Measurements from ENCODE around the gene PSMA2.
A peak's percentile ranks its signal among the peaks of the same experiment; 100 is the strongest.

PSMA2 gene

GRCh38 chr7:42959549-42959948 is 27.6 kb upstream of the PSMA2 start:
- DNase-seq (ENCODE audit: low spot score in 2 of 2) (no peak), ATAC-seq (replicated peaks; ENCODE audit: extremely low read depth, poor library complexity, severe bottlenecking) (no peak)
- Mint-ChIP-seq H3K27ac (ENCODE audit: low read depth) (no peak overlapping the region), H3K9me3 (no peaks in the 10 kb centered on the region), H3K36me3 (ENCODE audit: insufficient read depth) (no peaks in the 10 kb centered on the region), H3K4me1 (no peaks in the 10 kb centered on the region), H3K4me3 (no peak overlapping the region), H3K27me3 (peaks cover 42% of the 10 kb centered on the region)

- H3K36me3 Mint-ChIP-seq (ENCODE audit: insufficient read depth) = peaks cover 2% of the 10 kb centered on the region
- no peak for DNase-seq (ENCODE audit: low spot score in 2 of 2)
- H3K27ac Mint-ChIP-seq (ENCODE audit: low read depth) = no peak overlapping the region
- H3K4me3 Mint-ChIP-seq = no peak overlapping the region
- no peak for ATAC-seq (replicated peaks; ENCODE audit: extremely low read depth, poor library complexity, severe bottlenecking)
- no peaks in the 10 kb centered on the region for H3K9me3 Mint-ChIP-seq
- H3K27me3 Mint-ChIP-seq = peaks cover 27% of the 10 kb centered on the region
- no peaks in the 10 kb centered on the region for H3K4me1 Mint-ChIP-seq
Observed at GRCh38 chr7:42956062-42956461, 24.1 kb upstream of the PSMA2 start.

- Mint-ChIP-seq H3K4me1 (no peaks in the 10 kb centered on the region), H3K9me3 (no peaks in the 10 kb centered on the region)
- no peak for ATAC-seq (replicated peaks; ENCODE audit: extremely low read depth, poor library complexity, severe bottlenecking)
Observed at GRCh38 chr7:42953994-42954393, 22.0 kb upstream of the PSMA2 start.

GRCh38 chr7:42952328-42952727 is 20.4 kb upstream of the PSMA2 start:
- Mint-ChIP-seq H3K36me3 (ENCODE audit: insufficient read depth) (peaks cover 2% of the 10 kb centered on the region), H3K27ac (ENCODE audit: low read depth) (no peak overlapping the region), H3K27me3 (peaks cover 21% of the 10 kb centered on the region), H3K9me3 (no peaks in the 10 kb centered on the region), H3K4me3 (no peak overlapping the region), H3K4me1 (no peaks in the 10 kb centered on the region)
- ATAC-seq (replicated peaks; ENCODE audit: extremely low read depth, poor library complexity, severe bottlenecking) (no peak), DNase-seq (ENCODE audit: low spot score in 2 of 2) (no peak)

More at GRCh38 chr7:42953994-42954393, 22.0 kb upstream of the PSMA2 start:
- Mint-ChIP-seq H3K36me3 (ENCODE audit: insufficient read depth) (peaks cover 2% of the 10 kb centered on the region), H3K4me3 (no peak overlapping the region), H3K27ac (ENCODE audit: low read depth) (no peak overlapping the region), H3K27me3 (peaks cover 24% of the 10 kb centered on the region)
- no peak for DNase-seq (ENCODE audit: low spot score in 2 of 2)

GRCh38 chr7:42950417-42950816 is 18.4 kb upstream of the PSMA2 start:
- H3K27me3 Mint-ChIP-seq = peaks cover 15% of the 10 kb centered on the region
- no peak overlapping the region for H3K27ac Mint-ChIP-seq (ENCODE audit: low read depth)
- H3K9me3 Mint-ChIP-seq = no peaks in the 10 kb centered on the region
- H3K4me3 Mint-ChIP-seq = no peak overlapping the region
- no peaks in the 10 kb centered on the region for H3K4me1 Mint-ChIP-seq
- H3K36me3 Mint-ChIP-seq (ENCODE audit: insufficient read depth) = peaks cover 2% of the 10 kb centered on the region
- DNase-seq (ENCODE audit: low spot score in 2 of 2) (no peak), ATAC-seq (replicated peaks; ENCODE audit: extremely low read depth, poor library complexity, severe bottlenecking) (no peak)

- Mint-ChIP-seq H3K9me3 (no peaks in the 10 kb centered on the region), H3K36me3 (ENCODE audit: insufficient read depth) (no peaks in the 10 kb centered on the region), H3K4me3 (no peak overlapping the region), H3K27me3 (peaks cover 15% of the 10 kb centered on the region), H3K4me1 (no peaks in the 10 kb centered on the region), H3K27ac (ENCODE audit: low read depth) (no peak overlapping the region)
- no peak for DNase-seq (ENCODE audit: low spot score in 2 of 2)
- ATAC-seq (replicated peaks; ENCODE audit: extremely low read depth, poor library complexity, severe bottlenecking) = no peak
Observed at GRCh38 chr7:42947521-42947920, 15.5 kb upstream of the PSMA2 start.

- ATAC-seq (replicated peaks; ENCODE audit: extremely low read depth, poor library complexity, severe bottlenecking) = no peak
- DNase-seq (ENCODE audit: low spot score in 2 of 2) = no peak
- no peaks in the 10 kb centered on the region for H3K36me3 Mint-ChIP-seq (ENCODE audit: insufficient read depth)
- no peak overlapping the region for H3K4me3 Mint-ChIP-seq
- H3K4me1 Mint-ChIP-seq = no peaks in the 10 kb centered on the region
- peaks cover 15% of the 10 kb centered on the region for H3K27me3 Mint-ChIP-seq
- no peaks in the 10 kb centered on the region for H3K9me3 Mint-ChIP-seq
- no peak overlapping the region for H3K27ac Mint-ChIP-seq (ENCODE audit: low read depth)
Observed at GRCh38 chr7:42946627-42946950, 14.6 kb upstream of the PSMA2 start.

- Mint-ChIP-seq H3K27me3 (peaks cover 15% of the 10 kb centered on the region), H3K4me3 (no peak overlapping the region), H3K36me3 (ENCODE audit: insufficient read depth) (no peaks in the 10 kb centered on the region), H3K27ac (ENCODE audit: low read depth) (no peak overlapping the region), H3K4me1 (no peaks in the 10 kb centered on the region), H3K9me3 (no peaks in the 10 kb centered on the region)
- no peak for ATAC-seq (replicated peaks; ENCODE audit: extremely low read depth, poor library complexity, severe bottlenecking)
- no peak for DNase-seq (ENCODE audit: low spot score in 2 of 2)
Observed at GRCh38 chr7:42945821-42946626, 14.1 kb upstream of the PSMA2 start.

GRCh38 chr7:42940985-42941847 is 9.2 kb upstream of the PSMA2 start:
- peaks cover 22% of the 10 kb centered on the region for H3K36me3 Mint-ChIP-seq (ENCODE audit: insufficient read depth)
- H3K4me1 Mint-ChIP-seq = peaks cover under 1% of the 10 kb centered on the region
- DNase-seq (ENCODE audit: low spot score in 2 of 2) (peak; percentile 53 to 57), ATAC-seq (replicated peaks; ENCODE audit: extremely low read depth, poor library complexity, severe bottlenecking) (peak; percentile 62)
- no peaks in the 10 kb centered on the region for H3K27me3 Mint-ChIP-seq
- no peaks in the 10 kb centered on the region for H3K9me3 Mint-ChIP-seq
- H3K27ac Mint-ChIP-seq (ENCODE audit: low read depth) = no peak overlapping the region
- H3K4me3 Mint-ChIP-seq = no peak overlapping the region

- DNase-seq (ENCODE audit: low spot score in 2 of 2) (no peak), ATAC-seq (replicated peaks; ENCODE audit: extremely low read depth, poor library complexity, severe bottlenecking) (no peak)
- Mint-ChIP-seq H3K4me1 (peaks cover 7% of the 10 kb centered on the region), H3K27ac (ENCODE audit: low read depth) (peak overlapping the region; percentile 52), H3K4me3 (no peak overlapping the region), H3K36me3 (ENCODE audit: insufficient read depth) (peaks cover 27% of the 10 kb centered on the region), H3K9me3 (no peaks in the 10 kb centered on the region), H3K27me3 (no peaks in the 10 kb centered on the region)
Observed at GRCh38 chr7:42939457-42940240, 7.7 kb upstream of the PSMA2 start.

GRCh38 chr7:42935861-42936260 is 3.9 kb upstream of the PSMA2 start:
- no peaks in the 10 kb centered on the region for H3K9me3 Mint-ChIP-seq
- H3K27ac Mint-ChIP-seq (ENCODE audit: low read depth) = no peak overlapping the region
- H3K27me3 Mint-ChIP-seq = no peaks in the 10 kb centered on the region
- ATAC-seq (replicated peaks; ENCODE audit: extremely low read depth, poor library complexity, severe bottlenecking) (no peak), DNase-seq (ENCODE audit: low spot score in 2 of 2) (no peak)
- H3K36me3 Mint-ChIP-seq (ENCODE audit: insufficient read depth) = peaks cover 40% of the 10 kb centered on the region
- H3K4me3 Mint-ChIP-seq = no peak overlapping the region
- peaks cover 34% of the 10 kb centered on the region for H3K4me1 Mint-ChIP-seq

- H3K4me1 Mint-ChIP-seq = peaks cover 44% of the 10 kb centered on the region
- peak overlapping the region; percentile 99 for H3K4me3 Mint-ChIP-seq
- peaks cover 37% of the 10 kb centered on the region for H3K36me3 Mint-ChIP-seq (ENCODE audit: insufficient read depth)
- ATAC-seq (replicated peaks; ENCODE audit: extremely low read depth, poor library complexity, severe bottlenecking) (no peak), DNase-seq (ENCODE audit: low spot score in 2 of 2) (no peak)
- H3K27me3 Mint-ChIP-seq = no peaks in the 10 kb centered on the region
- no peaks in the 10 kb centered on the region for H3K9me3 Mint-ChIP-seq
- H3K27ac Mint-ChIP-seq (ENCODE audit: low read depth) = peak overlapping the region; percentile 57
Observed at GRCh38 chr7:42934291-42934690, 2.3 kb upstream of the PSMA2 start.
